Measurements from ENCODE around the gene PPP1R3A.

Gene PPP1R3A

DNA sequence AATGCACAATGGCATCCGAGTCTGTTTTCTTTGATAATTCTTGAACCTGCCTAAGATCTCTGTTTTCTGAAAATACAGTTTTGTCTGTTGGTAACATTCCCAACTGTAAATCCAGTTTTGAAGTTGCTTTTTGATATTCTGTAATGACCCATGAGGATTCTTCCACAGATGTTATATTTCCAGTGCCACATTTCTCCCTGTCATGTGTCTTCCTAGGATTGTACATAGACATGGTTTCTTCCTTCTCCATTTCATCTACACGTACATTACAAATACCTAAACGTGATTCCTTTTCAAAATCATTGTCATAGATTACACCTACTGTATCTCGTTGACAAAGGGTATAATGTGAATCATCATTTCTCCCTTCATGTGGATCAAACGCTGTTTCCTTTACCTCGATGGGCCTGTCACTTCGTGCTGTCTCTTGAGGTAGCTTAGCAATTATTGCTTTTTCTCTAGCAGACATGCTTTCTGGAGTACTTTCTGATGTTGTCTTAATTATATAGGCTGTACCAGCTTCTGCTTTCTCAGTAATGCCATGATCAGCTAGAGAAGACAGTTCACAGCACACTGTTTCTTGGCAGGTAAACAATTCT is 40.3 kb downstream of the PPP1R3A start:
- DNase-seq (ENCODE audit: low spot score) = no peak

DNA sequence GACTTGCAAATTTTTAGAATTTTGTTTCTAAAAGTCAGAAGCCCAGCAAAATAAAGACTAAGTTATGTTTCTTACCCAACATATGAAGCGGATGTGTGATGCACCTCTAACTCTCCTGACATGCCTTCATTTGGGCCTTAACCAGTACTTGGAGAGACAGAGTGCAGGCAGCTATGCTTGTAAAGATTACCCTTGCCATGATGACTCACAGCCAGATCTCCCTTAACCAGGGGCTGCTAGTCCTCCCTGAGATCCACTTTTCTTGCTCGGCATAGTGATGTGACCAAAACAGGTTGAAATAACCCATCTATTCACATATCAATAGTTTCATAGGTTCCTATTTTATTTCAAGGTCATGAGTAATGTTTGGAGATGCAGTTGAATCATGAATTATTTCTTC is 43.6 kb downstream of the PPP1R3A start:
- no peak for DNase-seq (ENCODE audit: low spot score)

- no peak for DNase-seq (ENCODE audit: low spot score)
Observed at GRCh38 chr7:113873554-113874151, 45.2 kb downstream of the PPP1R3A start.

DNA sequence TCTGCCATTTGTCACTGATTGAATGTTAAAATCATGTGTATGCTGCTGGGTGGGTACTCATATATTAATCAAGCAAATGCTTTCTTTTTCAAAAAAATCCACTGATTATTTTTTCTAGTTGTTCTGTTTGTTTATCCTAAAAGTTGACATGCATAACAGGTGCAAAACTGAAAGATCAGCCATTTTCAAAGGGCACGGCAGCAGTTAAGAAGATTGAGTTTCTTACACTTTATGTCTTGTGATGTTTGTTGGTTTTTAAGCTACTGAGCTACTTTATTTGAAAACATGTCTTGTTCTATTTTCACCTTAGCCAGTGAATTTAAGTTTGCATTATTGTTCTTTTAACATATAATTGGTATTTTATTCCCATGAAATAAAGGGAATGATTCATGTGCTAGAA is 45.8 kb downstream of the PPP1R3A start:
- no peak for DNase-seq (ENCODE audit: low spot score)

GRCh38 chr7:113867325-113867724 is 51.5 kb downstream of the PPP1R3A start:
- DNase-seq (ENCODE audit: low spot score) = no peak

GRCh38 chr7:113856010-113856409 is 62.8 kb downstream of the PPP1R3A start:
- no peak for DNase-seq (ENCODE audit: low spot score)

- DNase-seq (ENCODE audit: low spot score) = no peak
Observed at GRCh38 chr7:113840954-113841353, 77.9 kb downstream of the PPP1R3A start.

GRCh38 chr7:113835367-113835766 is 83.4 kb downstream of the PPP1R3A start:
- no peak for DNase-seq (ENCODE audit: low spot score)

- DNase-seq (ENCODE audit: low spot score) = no peak
Observed at GRCh38 chr7:113832196-113832745, 86.5 kb downstream of the PPP1R3A start.

- no peak for DNase-seq (ENCODE audit: low spot score)
Observed at GRCh38 chr7:113831556-113831955, 87.3 kb downstream of the PPP1R3A start.

DNA sequence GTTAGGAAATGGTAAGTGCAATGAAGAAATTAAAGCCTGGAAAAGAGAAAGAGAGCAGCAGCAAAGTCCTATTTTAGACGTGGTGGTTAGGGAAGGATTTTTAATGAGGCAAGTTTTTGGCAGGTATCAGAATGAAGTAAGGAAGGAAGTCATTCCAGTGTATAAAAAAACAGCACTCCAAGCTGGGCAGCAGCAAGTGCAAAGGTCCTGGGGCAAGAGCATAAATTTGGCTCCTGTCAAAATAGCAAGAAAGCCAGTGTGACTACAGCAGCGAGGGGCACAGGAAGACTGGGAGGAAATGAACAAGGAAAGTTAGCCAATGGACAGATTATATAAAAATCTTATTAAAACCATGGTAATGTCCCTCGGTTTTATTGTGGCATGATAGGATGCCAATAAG is 90.2 kb downstream of the PPP1R3A start:
- DNase-seq (ENCODE audit: low spot score) = no peak

All from pons (tissue), 1 donor.